SK-N-SH (cell line): ENCODE data around the gene ASB8.

Source experiments
- EP300 ChIP-seq, 2 experiments: IDR thresholded peaks; 2 replicates each; pipeline versions ENCODE4 v1.4.0 to v1.6.1; 2012; ENCODE audit warnings: borderline replicate concordance in 1 of 2, low read depth in 1 of 2, low read length in 1 of 2
- FOXM1 ChIP-seq: IDR thresholded peaks from 2 replicates; pipeline ENCODE4 v1.4.0; 2012; ENCODE audit warnings: low read depth, mild to moderate bottlenecking
- RFX5 ChIP-seq: IDR thresholded peaks from 2 replicates; pipeline ENCODE4 v1.6.1; 2012; ENCODE audit warnings: mild to moderate bottlenecking, improper control_type of control experiment, low read length
- TF ChIP-seq, protein P1 (sequence below): fragments of 150-350 bp; IDR thresholded peaks from 2 replicates; pipeline ENCODE4 v1.6.1; 2017; ENCODE audit warnings: antibody characterized with exemption, low read length, low read depth, borderline replicate concordance
- TF ChIP-seq, protein P2 (sequence below): fragments of 200-600 bp; sonication (generic); IDR thresholded peaks from 2 replicates; pipeline ENCODE4 v1.6.1; 2017; ENCODE audit warnings: antibody characterized with exemption, mild to moderate bottlenecking, moderate library complexity
- TF ChIP-seq, protein P3 (sequence below): IDR thresholded peaks from 2 replicates; pipeline ENCODE4 v1.4.0; 2012; ENCODE audit warnings: low read depth
- TF ChIP-seq, protein P4 (sequence below): IDR thresholded peaks from 2 replicates; pipeline ENCODE4 v1.6.1; 2012; ENCODE audit warnings: mild to moderate bottlenecking, low read depth, low read length, moderate library complexity
- TF ChIP-seq, protein P5 (sequence below): IDR thresholded peaks from 2 replicates; pipeline ENCODE4 v1.4.0; 2012; ENCODE audit warnings: low read depth, borderline replicate concordance

DNA sequence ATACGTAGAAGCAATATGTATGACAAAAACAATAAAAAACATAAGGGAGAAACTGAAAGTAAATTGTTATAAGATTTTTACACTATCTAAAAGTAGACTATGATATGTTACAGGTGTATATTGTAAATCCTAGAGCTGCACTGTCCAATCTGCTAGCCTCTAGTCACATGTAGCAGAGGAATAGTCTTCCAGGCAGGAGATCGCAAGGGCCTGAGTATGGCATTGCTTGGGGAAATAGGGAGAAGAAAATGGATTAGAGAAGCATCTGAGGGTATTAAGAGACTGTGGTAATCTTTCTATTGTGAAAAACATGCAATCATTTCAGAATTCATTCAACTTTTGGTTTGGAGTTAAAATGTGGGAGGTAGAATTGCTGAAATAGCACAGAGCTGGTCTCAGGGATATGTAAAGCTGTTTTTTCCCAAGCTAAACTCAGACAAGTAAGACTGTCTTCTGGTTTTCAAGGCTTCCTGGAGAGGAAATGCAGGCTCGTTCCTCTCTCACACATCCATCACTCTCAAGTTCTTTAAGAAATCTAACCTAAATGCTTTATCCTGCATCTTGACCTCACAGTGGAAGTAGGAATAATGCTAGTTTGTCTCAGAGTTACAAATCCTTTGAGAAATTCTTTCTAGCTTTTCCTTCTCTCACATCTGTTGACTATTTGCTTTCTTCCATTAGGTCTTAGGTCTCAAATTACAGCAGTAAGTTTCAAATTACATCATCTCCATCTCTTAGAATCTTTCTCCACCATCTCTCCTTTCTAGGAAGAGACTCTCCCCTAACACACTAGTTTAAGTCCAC is 18.5 kb upstream of the ASB8 start:
- TF ChIP-seq FOXM1 = no peak
- TF ChIP-seq EP300 (IDR thresholded peaks at IDR 0.05; ENCODE audit: borderline replicate concordance in 1 of 2, low read depth in 1 of 2, low read length in 1 of 2) = no peak
- TF ChIP-seq, protein P1, sequence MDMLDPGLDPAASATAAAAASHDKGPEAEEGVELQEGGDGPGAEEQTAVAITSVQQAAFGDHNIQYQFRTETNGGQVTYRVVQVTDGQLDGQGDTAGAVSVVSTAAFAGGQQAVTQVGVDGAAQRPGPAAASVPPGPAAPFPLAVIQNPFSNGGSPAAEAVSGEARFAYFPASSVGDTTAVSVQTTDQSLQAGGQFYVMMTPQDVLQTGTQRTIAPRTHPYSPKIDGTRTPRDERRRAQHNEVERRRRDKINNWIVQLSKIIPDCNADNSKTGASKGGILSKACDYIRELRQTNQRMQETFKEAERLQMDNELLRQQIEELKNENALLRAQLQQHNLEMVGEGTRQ = no peak
- TF ChIP-seq, protein P2, sequence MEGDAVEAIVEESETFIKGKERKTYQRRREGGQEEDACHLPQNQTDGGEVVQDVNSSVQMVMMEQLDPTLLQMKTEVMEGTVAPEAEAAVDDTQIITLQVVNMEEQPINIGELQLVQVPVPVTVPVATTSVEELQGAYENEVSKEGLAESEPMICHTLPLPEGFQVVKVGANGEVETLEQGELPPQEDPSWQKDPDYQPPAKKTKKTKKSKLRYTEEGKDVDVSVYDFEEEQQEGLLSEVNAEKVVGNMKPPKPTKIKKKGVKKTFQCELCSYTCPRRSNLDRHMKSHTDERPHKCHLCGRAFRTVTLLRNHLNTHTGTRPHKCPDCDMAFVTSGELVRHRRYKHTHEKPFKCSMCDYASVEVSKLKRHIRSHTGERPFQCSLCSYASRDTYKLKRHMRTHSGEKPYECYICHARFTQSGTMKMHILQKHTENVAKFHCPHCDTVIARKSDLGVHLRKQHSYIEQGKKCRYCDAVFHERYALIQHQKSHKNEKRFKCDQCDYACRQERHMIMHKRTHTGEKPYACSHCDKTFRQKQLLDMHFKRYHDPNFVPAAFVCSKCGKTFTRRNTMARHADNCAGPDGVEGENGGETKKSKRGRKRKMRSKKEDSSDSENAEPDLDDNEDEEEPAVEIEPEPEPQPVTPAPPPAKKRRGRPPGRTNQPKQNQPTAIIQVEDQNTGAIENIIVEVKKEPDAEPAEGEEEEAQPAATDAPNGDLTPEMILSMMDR = no peak
- TF ChIP-seq, protein P3, sequence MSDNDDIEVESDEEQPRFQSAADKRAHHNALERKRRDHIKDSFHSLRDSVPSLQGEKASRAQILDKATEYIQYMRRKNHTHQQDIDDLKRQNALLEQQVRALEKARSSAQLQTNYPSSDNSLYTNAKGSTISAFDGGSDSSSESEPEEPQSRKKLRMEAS = no peak
- TF ChIP-seq, protein P4, sequence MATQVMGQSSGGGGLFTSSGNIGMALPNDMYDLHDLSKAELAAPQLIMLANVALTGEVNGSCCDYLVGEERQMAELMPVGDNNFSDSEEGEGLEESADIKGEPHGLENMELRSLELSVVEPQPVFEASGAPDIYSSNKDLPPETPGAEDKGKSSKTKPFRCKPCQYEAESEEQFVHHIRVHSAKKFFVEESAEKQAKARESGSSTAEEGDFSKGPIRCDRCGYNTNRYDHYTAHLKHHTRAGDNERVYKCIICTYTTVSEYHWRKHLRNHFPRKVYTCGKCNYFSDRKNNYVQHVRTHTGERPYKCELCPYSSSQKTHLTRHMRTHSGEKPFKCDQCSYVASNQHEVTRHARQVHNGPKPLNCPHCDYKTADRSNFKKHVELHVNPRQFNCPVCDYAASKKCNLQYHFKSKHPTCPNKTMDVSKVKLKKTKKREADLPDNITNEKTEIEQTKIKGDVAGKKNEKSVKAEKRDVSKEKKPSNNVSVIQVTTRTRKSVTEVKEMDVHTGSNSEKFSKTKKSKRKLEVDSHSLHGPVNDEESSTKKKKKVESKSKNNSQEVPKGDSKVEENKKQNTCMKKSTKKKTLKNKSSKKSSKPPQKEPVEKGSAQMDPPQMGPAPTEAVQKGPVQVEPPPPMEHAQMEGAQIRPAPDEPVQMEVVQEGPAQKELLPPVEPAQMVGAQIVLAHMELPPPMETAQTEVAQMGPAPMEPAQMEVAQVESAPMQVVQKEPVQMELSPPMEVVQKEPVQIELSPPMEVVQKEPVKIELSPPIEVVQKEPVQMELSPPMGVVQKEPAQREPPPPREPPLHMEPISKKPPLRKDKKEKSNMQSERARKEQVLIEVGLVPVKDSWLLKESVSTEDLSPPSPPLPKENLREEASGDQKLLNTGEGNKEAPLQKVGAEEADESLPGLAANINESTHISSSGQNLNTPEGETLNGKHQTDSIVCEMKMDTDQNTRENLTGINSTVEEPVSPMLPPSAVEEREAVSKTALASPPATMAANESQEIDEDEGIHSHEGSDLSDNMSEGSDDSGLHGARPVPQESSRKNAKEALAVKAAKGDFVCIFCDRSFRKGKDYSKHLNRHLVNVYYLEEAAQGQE = no peak
- no peak for TF ChIP-seq RFX5
- TF ChIP-seq, protein P5, sequence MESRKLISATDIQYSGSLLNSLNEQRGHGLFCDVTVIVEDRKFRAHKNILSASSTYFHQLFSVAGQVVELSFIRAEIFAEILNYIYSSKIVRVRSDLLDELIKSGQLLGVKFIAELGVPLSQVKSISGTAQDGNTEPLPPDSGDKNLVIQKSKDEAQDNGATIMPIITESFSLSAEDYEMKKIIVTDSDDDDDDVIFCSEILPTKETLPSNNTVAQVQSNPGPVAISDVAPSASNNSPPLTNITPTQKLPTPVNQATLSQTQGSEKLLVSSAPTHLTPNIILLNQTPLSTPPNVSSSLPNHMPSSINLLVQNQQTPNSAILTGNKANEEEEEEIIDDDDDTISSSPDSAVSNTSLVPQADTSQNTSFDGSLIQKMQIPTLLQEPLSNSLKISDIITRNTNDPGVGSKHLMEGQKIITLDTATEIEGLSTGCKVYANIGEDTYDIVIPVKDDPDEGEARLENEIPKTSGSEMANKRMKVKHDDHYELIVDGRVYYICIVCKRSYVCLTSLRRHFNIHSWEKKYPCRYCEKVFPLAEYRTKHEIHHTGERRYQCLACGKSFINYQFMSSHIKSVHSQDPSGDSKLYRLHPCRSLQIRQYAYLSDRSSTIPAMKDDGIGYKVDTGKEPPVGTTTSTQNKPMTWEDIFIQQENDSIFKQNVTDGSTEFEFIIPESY = no peak
